Tibial nerve (tissue), 4 donors: ENCODE measurements around the gene NT5C2. TPM values are rescaled to one million over a fixed set of nuclear protein-coding genes. Genes with fewer than 3 reads are reported as not detected.

Experiments used
- DNase-seq, 2 donors: peaks; one replicate each; pipeline ENCODE4 v3.0.0-alpha.2; 2019; ENCODE audit warnings: low spot score in 2 of 2
- H3K27ac ChIP-seq, 4 donors: fragments of 200-600 bp; sonication (generic) in 3 of 4; one replicate each; pipeline ENCODE4 v1.5.1; 2017 to 2019; ENCODE audit warnings: mild to moderate bottlenecking in 1 of 4
- H3K27me3 ChIP-seq, 2 donors: fragments of 200-600 bp; sonication (generic) in 1 of 2; one replicate each; pipeline versions ENCODE4 v1.5.1 to v1.6.0; 2017 to 2019
- H3K36me3 ChIP-seq, 3 donors: fragments of 200-600 bp; sonication (generic); one replicate each; pipeline ENCODE4 v1.5.1; 2018 to 2019
- H3K4me1 ChIP-seq, 4 donors: fragments of 200-600 bp; sonication (generic) in 3 of 4; one replicate each; pipeline ENCODE4 v1.5.1; 2017 to 2019
- H3K4me3 ChIP-seq, 4 donors: fragments of 200-600 bp; sonication (generic) in 3 of 4; one replicate each; pipeline ENCODE4 v1.5.1; 2017 to 2019; ENCODE audit warnings: mild to moderate bottlenecking in 1 of 4, moderate library complexity in 1 of 4
- H3K9me3 ChIP-seq, 4 donors: fragments of 200-600 bp; sonication (generic) in 3 of 4; one replicate each; pipeline ENCODE4 v1.5.1; 2017 to 2019
- CTCF ChIP-seq, 5 experiments: fragments of 200-600 bp in 3 of 5; fragments of 450-650 bp in 2 of 5; sonication (generic) in 3 of 5; IDR thresholded peaks; one replicate each; pipeline ENCODE4 v1.5.1; 2016 to 2019; ENCODE audit warnings: antibody characterized with exemption in 5 of 5, mild to moderate bottlenecking in 3 of 5, moderate library complexity in 2 of 5
- EP300 ChIP-seq, 2 donors: sonication (generic); formaldehyde crosslinking; IDR thresholded peaks; one replicate each; pipeline ENCODE4 v1.6.1; 2017; ENCODE audit warnings: antibody characterized with exemption in 2 of 2, mild to moderate bottlenecking in 1 of 2
- POLR2A ChIP-seq, 2 donors: fragments of 450-650 bp; IDR thresholded peaks; one replicate each; pipeline ENCODE4 v1.6.1; 2017; ENCODE audit warnings: antibody characterized with exemption in 2 of 2, mild to moderate bottlenecking in 2 of 2, moderate library complexity in 2 of 2
- WGBS, 2 donors: methylation state at CpG; one replicate each; pipeline ENCODE4 v1.1.5; 2018; 5-methylcytosine and 5-hydroxymethylcytosine counted together
- total RNA-seq, 4 donors: library from RNA; depleted of rRNA; stranded (reverse); fragments of >200 nt; gene quantifications; one replicate each; pipeline ENCODE4 v1.1.0, GENCODE V29; 2016

NT5C2 gene
- total RNA-seq, 4 donors from 2014 or later: 52.2 to 82.8 (median 72.4) TPM

GRCh38 chr10:103042908-103043307 lies 150.2 kb downstream of the NT5C2 start:
- Histone ChIP-seq H3K27ac (no peak overlapping the region), H3K9me3 (no peaks in the 10 kb centered on the region), H3K4me3 (no peak overlapping the region), H3K36me3 (no peaks in the 10 kb centered on the region), H3K4me1 (peaks cover 0 to 6% (median 0%) of the 10 kb centered on the region in 4 donors), H3K27me3 (no peaks in the 10 kb centered on the region)
- WGBS, 2 donors: 83 to 89% methylated on average over 7 of the region's 7 CpGs
- no peak for DNase-seq
- no peak for TF ChIP-seq EP300 (IDR thresholded peaks at IDR 0.05)
- TF ChIP-seq POLR2A (IDR thresholded peaks at IDR 0.05): no peak
- no peak for TF ChIP-seq CTCF (IDR thresholded peaks at IDR 0.05)

GRCh38 chr10:103042129-103042528 lies 150.9 kb downstream of the NT5C2 start:
- no peak for DNase-seq
- no peak for TF ChIP-seq EP300 (IDR thresholded peaks at IDR 0.05)
- no peak for TF ChIP-seq CTCF (IDR thresholded peaks at IDR 0.05)
- TF ChIP-seq POLR2A (IDR thresholded peaks at IDR 0.05): no peak
- 73 to 76% methylated on average over 5 of the region's 5 CpGs for WGBS, 2 donors
- H3K27me3 ChIP-seq: no peaks in the 10 kb centered on the region
- no peak overlapping the region for H3K4me3 ChIP-seq
- H3K27ac ChIP-seq: no peak overlapping the region
- H3K4me1 ChIP-seq: peaks cover 0 to 6% (median 0%) of the 10 kb centered on the region in 4 donors
- H3K9me3 ChIP-seq: no peaks in the 10 kb centered on the region
- H3K36me3 ChIP-seq: no peaks in the 10 kb centered on the region

DNA sequence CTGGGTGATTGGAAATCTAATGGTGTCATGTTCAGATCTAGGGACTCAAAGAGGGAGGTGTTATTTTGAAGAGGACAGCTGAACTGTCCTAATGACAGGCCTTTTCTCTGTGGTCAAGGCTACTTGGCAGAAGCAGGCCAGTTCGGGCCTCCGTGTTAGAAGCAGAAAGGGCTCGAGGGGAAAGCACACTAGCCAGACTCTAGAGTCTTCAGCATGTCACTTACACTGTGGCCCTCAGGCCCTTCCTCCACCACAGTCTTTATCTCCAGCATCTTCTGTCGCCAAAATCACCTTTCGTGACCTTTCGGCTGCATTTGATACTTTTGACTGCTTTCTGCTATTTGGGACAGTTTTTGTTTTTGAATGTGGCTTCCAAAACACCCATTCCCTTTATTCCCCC lies 151.7 kb downstream of the NT5C2 start:
- 79 to 82% methylated on average over 6 of the region's 6 CpGs for WGBS, 2 donors
- H3K9me3 ChIP-seq: no peaks in the 10 kb centered on the region
- H3K36me3 ChIP-seq: no peaks in the 10 kb centered on the region
- H3K4me1 ChIP-seq: peaks cover 0 to 6% (median 0%) of the 10 kb centered on the region in 4 donors
- DNase-seq: no peak
- H3K4me3 ChIP-seq: no peak overlapping the region
- TF ChIP-seq POLR2A (IDR thresholded peaks at IDR 0.05) (no peak), CTCF (IDR thresholded peaks at IDR 0.05) (no peak), EP300 (IDR thresholded peaks at IDR 0.05) (no peak)
- H3K27ac ChIP-seq: no peak overlapping the region
- no peaks in the 10 kb centered on the region for H3K27me3 ChIP-seq

GRCh38 chr10:103040418-103040817 lies 152.7 kb downstream of the NT5C2 start:
- no peak for DNase-seq
- WGBS, 2 donors: 84 to 88% methylated on average over 4 of the region's 4 CpGs
- Histone ChIP-seq H3K36me3 (no peaks in the 10 kb centered on the region), H3K4me1 (peaks cover 0 to 6% (median 0%) of the 10 kb centered on the region in 4 donors), H3K27ac (no peak overlapping the region), H3K27me3 (no peaks in the 10 kb centered on the region), H3K4me3 (no peak overlapping the region), H3K9me3 (no peaks in the 10 kb centered on the region)
- TF ChIP-seq CTCF (IDR thresholded peaks at IDR 0.05) (no peak), POLR2A (IDR thresholded peaks at IDR 0.05) (no peak), EP300 (IDR thresholded peaks at IDR 0.05) (no peak)

DNA sequence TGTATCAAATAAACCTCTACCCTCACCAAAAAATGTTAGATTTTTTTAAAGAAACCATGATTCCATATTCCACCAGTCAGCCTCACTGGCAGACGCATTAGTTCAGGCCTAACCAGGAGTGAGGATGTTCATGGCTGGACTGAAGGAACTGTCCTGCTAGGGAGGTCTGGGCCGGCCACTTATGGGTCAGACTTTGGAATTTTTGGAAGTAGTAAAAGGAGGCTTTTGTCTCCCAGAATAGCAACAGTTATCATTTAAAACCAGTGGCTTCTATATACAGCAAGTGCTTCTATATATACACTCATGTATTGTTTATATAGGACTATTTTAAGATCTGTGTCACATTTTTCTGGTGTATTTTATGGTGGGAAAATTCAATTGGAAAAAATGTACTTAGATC lies 154.5 kb downstream of the NT5C2 start:
- no peaks in the 10 kb centered on the region for H3K4me1 ChIP-seq
- no peak overlapping the region for H3K27ac ChIP-seq
- WGBS, 2 donors: 60 to 78% methylated on average over 2 of the region's 2 CpGs

More for the DNA sequence above, 154.5 kb downstream of the NT5C2 start:
- no peaks in the 10 kb centered on the region for H3K9me3 ChIP-seq
- no peak for TF ChIP-seq EP300 (IDR thresholded peaks at IDR 0.05)
- no peak for TF ChIP-seq POLR2A (IDR thresholded peaks at IDR 0.05)
- no peak for TF ChIP-seq CTCF (IDR thresholded peaks at IDR 0.05)
- no peak for DNase-seq
- no peaks in the 10 kb centered on the region for H3K36me3 ChIP-seq
- H3K27me3 ChIP-seq: no peaks in the 10 kb centered on the region
- no peak overlapping the region for H3K4me3 ChIP-seq

Other genes with a start within 250 kb of the NT5C2 start
- gene RPEL1, start 52.6 kb upstream of the NT5C2 start, total RNA-seq: not detected
- gene INA, start 83.9 kb upstream of the NT5C2 start, total RNA-seq: not detected
- gene PCGF6, start 157.9 kb upstream of the NT5C2 start, total RNA-seq: 10 to 100 TPM; 22.1 to 35.4 (median 25.4) TPM
- 1 to 10 TPM; 3.9 to 9.4 (median 7.0) TPM for gene TAF5, start 174.7 kb upstream of the NT5C2 start, total RNA-seq
- 100 to 1,000 TPM; 139 to 343 (median 202) TPM for gene ATP5MK, start 203.2 kb upstream of the NT5C2 start, total RNA-seq
- gene PDCD11, start 203.4 kb upstream of the NT5C2 start, total RNA-seq: 10 to 100 TPM; 15.3 to 23.7 (median 17.5) TPM